K562 (cell line): ENCODE data around the gene FGF2. TPM values are rescaled to one million over a fixed set of nuclear protein-coding genes. Genes with fewer than 3 reads are reported as not detected.

Experiments used
- ATAC-seq: fragments of 200-7000 bp; cut with Tn5 transposase; 3 replicates; pipeline ENCODE4 v1.9.1; 2020; ENCODE audit warnings: moderate library complexity
- BruUV-seq: library from RNA; stranded (reverse); fragments of 400-500 nt; replicated peaks from 2 replicates; lab custom pipeline; 2021; lab: Mats Ljungman, UMichigan
- CTCF ChIA-PET: fragments of 300-600 bp; formaldehyde crosslinking; extraction: SDS; loops from one replicate; lab custom pipeline; 2021; ENCODE audit warnings: low intra/inter-chr PET ratio; lab: Yijun Ruan, JAX
- POLR2A ChIA-PET: fragments of 300-600, 350-650 bp; sonication (Branson Sonifier 250); formaldehyde crosslinking; extraction: SDS; loops from one replicate; lab custom pipeline; 2021; ENCODE audit warnings: antibody characterized with exemption, inconsistent platforms; lab: Yijun Ruan, JAX
- DNase-seq, 4 experiments: peaks; one replicate each; pipeline versions ENCODE4 v3.0.0 to v3.0.0-alpha.2; 2011 to 2018; ENCODE audit warnings: low spot score in 3 of 4, mixed read lengths in 3 of 4; ENCODE audit errors: extremely low read depth in 1 of 4
- FAIRE-seq: peaks from 2 replicates; lab custom pipeline; 2011; peaks lifted over from hg19 to GRCh38; lab: Jason Lieb, UNC
- H2AFZ ChIP-seq: 2 replicates; pipeline ENCODE4 v1.6.0; 2011; ENCODE audit warnings: low read depth, low read length, control low read depth, inconsistent platforms
- H3K27ac ChIP-seq: fragments of 200-600 bp; 3 replicates; pipeline ENCODE4 v1.8.0; 2011; ENCODE audit warnings: low read depth, mild to moderate bottlenecking, control low read depth, inconsistent platforms, low read length, moderate library complexity, mixed read lengths; ENCODE audit errors: extremely low read depth
- H3K27me3 ChIP-seq, 2 experiments: fragments of 300-600 bp in 1 of 2; 2 replicates in 1 of 2; 3 replicates in 1 of 2; pipeline versions ENCODE4 v1.6.0 to v1.8.0; 2011; ENCODE audit warnings: inconsistent platforms in 2 of 2, low read length in 2 of 2, mild to moderate bottlenecking in 1 of 2, mixed read lengths in 1 of 2, moderate library complexity in 1 of 2; ENCODE audit not compliant: control insufficient read depth in 2 of 2, insufficient read depth in 2 of 2
- H3K36me3 ChIP-seq: fragments of 300-600 bp; 3 replicates; pipeline ENCODE4 v1.8.0; 2011; ENCODE audit warnings: mild to moderate bottlenecking, low read length, inconsistent platforms; ENCODE audit not compliant: control insufficient read depth, insufficient read depth
- H3K4me1 ChIP-seq, 2 experiments: fragments of 200-600 bp in 1 of 2; replicated peaks in 1 of 2; 2 replicates in 1 of 2; 3 replicates in 1 of 2; pipeline versions ENCODE4 v1.5.1 to v1.8.0; 2011; ENCODE audit warnings: inconsistent platforms in 2 of 2, low read length in 2 of 2, mild to moderate bottlenecking in 1 of 2, mixed read lengths in 1 of 2, moderate library complexity in 1 of 2; ENCODE audit not compliant: control insufficient read depth in 2 of 2, insufficient read depth in 2 of 2
- H3K4me2 ChIP-seq: 2 replicates; pipeline ENCODE4 v1.6.1; 2011; ENCODE audit warnings: low read length, control low read depth, inconsistent platforms, mixed read lengths; ENCODE audit not compliant: insufficient read depth
- H3K4me3 ChIP-seq: fragments of 200-600 bp; sonication (generic), shearing (Covaris generic); 2 replicates; pipeline ENCODE4 v1.5.1; 2016; ENCODE audit warnings: control low read depth, inconsistent platforms
- H3K79me2 ChIP-seq: fragments of 200-600 bp; 3 replicates; pipeline ENCODE4 v1.8.0; 2011; ENCODE audit warnings: low read length, inconsistent platforms; ENCODE audit not compliant: control insufficient read depth, insufficient read depth
- H3K9ac ChIP-seq, 2 experiments: 2 replicates each; pipeline versions ENCODE4 v1.6.0 to v1.6.1; 2011; ENCODE audit warnings: low read depth in 2 of 2, low read length in 2 of 2, control low read depth in 1 of 2, inconsistent platforms in 1 of 2, mild to moderate bottlenecking in 1 of 2, mixed read lengths in 1 of 2; ENCODE audit not compliant: insufficient read depth in 1 of 2
- H3K9me1 ChIP-seq: one replicate; pipeline ENCODE4 v1.6.0; 2011; ENCODE audit warnings: inconsistent platforms, mild to moderate bottlenecking, low read length, moderate library complexity; ENCODE audit not compliant: control insufficient read depth, insufficient read depth
- H3K9me3 ChIP-seq: replicated peaks from 2 replicates; pipeline ENCODE4 v1.5.1; 2011; ENCODE audit warnings: low read depth, low read length, inconsistent platforms; ENCODE audit not compliant: control insufficient read depth, insufficient read depth
- H4K20me1 ChIP-seq: replicated peaks from 2 replicates; pipeline ENCODE4 v1.6.1; 2011; ENCODE audit warnings: low read length, inconsistent platforms, mixed read lengths; ENCODE audit not compliant: control insufficient read depth, insufficient read depth
- ARID1B ChIP-seq: fragments of 450-650 bp; IDR thresholded peaks from 2 replicates; pipeline ENCODE4 v1.6.1; 2016; ENCODE audit warnings: antibody characterized with exemption, mild to moderate bottlenecking, inconsistent platforms
- HNRNPUL1 ChIP-seq: fragments of 200-400 bp; formaldehyde crosslinking; IDR thresholded peaks from 2 replicates; pipeline ENCODE4 v1.6.1; 2017; ENCODE audit warnings: low read length
- KAT7 ChIP-seq: sonication (generic); formaldehyde crosslinking; IDR thresholded peaks from 2 replicates; pipeline ENCODE4 v1.8.0; 2022; ENCODE audit warnings: missing genetic modification reagents, mild to moderate bottlenecking, borderline replicate concordance
- MAFF ChIP-seq: IDR thresholded peaks from 2 replicates; pipeline ENCODE4 v1.6.1; 2012; ENCODE audit warnings: low read length, improper control_type of control experiment
- RAD21 ChIP-seq, 2 experiments: fragments of 250-450 bp in 1 of 2; fragments of 450-650 bp in 1 of 2; sonication (Bioruptor Pico) in 1 of 2; formaldehyde crosslinking in 1 of 2; IDR thresholded peaks in 1 of 2; conservative IDR thresholded peaks in 1 of 2; 2 replicates each; pipeline versions ENCODE4 v1.4.0 to v1.8.0; 2020 to 2022; ENCODE audit warnings: mild to moderate bottlenecking in 2 of 2, moderate library complexity in 1 of 2
- TBL1XR1 ChIP-seq, 2 experiments: IDR thresholded peaks; 2 replicates each; pipeline ENCODE4 v1.6.1; 2012; ENCODE audit warnings: improper control_type of control experiment in 2 of 2, low read length in 2 of 2, mild to moderate bottlenecking in 1 of 2
- YY1 ChIP-seq, 3 experiments: IDR thresholded peaks; 2 replicates each; pipeline ENCODE4 v1.6.1; 2011; ENCODE audit warnings: low read length in 2 of 3, mild to moderate bottlenecking in 2 of 3, moderate library complexity in 2 of 3, borderline replicate concordance in 1 of 3, control low read depth in 1 of 3, low read depth in 1 of 3; ENCODE audit not compliant: insufficient read depth in 3 of 3, insufficient replicate concordance in 2 of 3, control insufficient read depth in 1 of 3, insufficient read length in 1 of 3; ENCODE audit errors: extremely low read depth in 1 of 3
- ZNF589 ChIP-seq: fragments of 200-800 bp; sonication (Bioruptor generic); IDR thresholded peaks from 2 replicates; pipeline ENCODE4 v1.6.1; 2016; ENCODE audit warnings: low read depth, missing genetic modification characterization, missing compliant biosample characterization
- WGBS: fragments of 100-300 bp; shearing (Covaris generic); methylation state at CpG from one replicate; pipeline ENCODE4 v1.1.6; 2016; ENCODE audit warnings: low coverage, mixed read lengths; ENCODE audit not compliant: insufficient coverage; ENCODE audit errors: missing lambda C conversion rate; 5-methylcytosine and 5-hydroxymethylcytosine counted together
- in situ Hi-C: fragments of 300-500 bp; cut with MboI; formaldehyde crosslinking; loops from 4 replicates; pipeline ENCODE4 v1.15.0; 2018; ENCODE audit warnings: inconsistent platforms, mixed read lengths
- intact Hi-C: fragments of 100-400 bp; cut with micrococcal nuclease; formaldehyde crosslinking; loops from 2 replicates; pipeline ENCODE4 v1.14.2; 2022
- polyA plus RNA-seq, 8 experiments: library from polyadenylated mRNA; depleted of rRNA in 4 of 8; stranded (reverse) in 5 of 8; unstranded in 3 of 8; fragments of >200 nt; fragmentation: Nextera tagmentation in 2 of 8; fragmentation: Illumina TruSeq in 1 of 8; extraction: Ambion mirVana in 2 of 8; extraction: Trizol in 1 of 8; gene quantifications; 2 replicates each; pipeline versions ENCODE4 v1.2.1 to v1.2.3, GENCODE V29; 2011 to 2014; ENCODE audit warnings: inconsistent platforms in 1 of 8, missing spikeins in 1 of 8
- total RNA-seq, 7 experiments: library from RNA; depleted of rRNA in 6 of 7; stranded (reverse); fragments of >200 nt in 6 of 7; fragmentation: Illumina TruSeq in 2 of 7; extraction: Trizol in 2 of 7; gene quantifications; 2 replicates each; pipeline versions ENCODE4 v1.2.1 to v1.2.3, GENCODE V29; 2011 to 2021; ENCODE audit warnings: low replicate concordance in 1 of 7

FGF2 gene
- total and polyA plus RNA-seq, 9 of the 15 experiments (the other 6 are each of a cell fraction or from before 2014, with no cell fraction given): 2.5 to 19.4 (median 9.2) TPM

GRCh38 chr4:122824616-122825015, 2.0 kb upstream of the FGF2 start (continued):
- no peak for TF ChIP-seq RAD21 (CRISPR knock-in tag; conservative IDR thresholded peaks at IDR 0.05 in 1 of 2, IDR thresholded peaks at IDR 0.05 in 1 of 2)
- peak; percentile 69 for TF ChIP-seq ARID1B

DNA sequence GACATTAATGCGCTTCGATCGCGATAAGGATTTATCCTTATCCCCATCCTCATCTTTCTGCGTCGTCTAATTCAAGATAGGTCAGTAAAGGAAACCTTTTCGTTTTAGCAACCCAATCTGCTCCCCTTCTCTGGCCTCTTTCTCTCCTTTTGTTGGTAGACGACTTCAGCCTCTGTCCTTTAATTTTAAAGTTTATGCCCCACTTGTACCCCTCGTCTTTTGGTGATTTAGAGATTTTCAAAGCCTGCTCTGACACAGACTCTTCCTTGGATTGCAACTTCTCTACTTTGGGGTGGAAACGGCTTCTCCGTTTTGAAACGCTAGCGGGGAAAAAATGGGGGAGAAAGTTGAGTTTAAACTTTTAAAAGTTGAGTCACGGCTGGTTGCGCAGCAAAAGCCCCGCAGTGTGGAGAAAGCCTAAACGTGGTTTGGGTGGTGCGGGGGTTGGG, 528 bp upstream of the FGF2 start:
- ChIA-PET CTCF (no interaction called here), POLR2A (no interaction called here)
- H3K27me3 ChIP-seq: no peaks in the 10 kb centered on the region
- BruUV-seq: no TSS peak
- peak overlapping the region; percentile 64 to 83; a peak in 3 of 4 replicates for H3K9ac ChIP-seq
- H3K9me3 ChIP-seq: no peaks in the 10 kb centered on the region
- H3K27ac ChIP-seq: peak overlapping the region; percentile 68; the same call in 2 of the 3 replicates
- peak overlapping the region; percentile 70 for H3K4me3 ChIP-seq
- peak overlapping the region; percentile 45 for H3K4me2 ChIP-seq
- FAIRE-seq: no peak
- peaks cover 40% of the 10 kb centered on the region for H3K79me2 ChIP-seq
- H3K9me1 ChIP-seq: no peaks in the 10 kb centered on the region
- no peaks in the 10 kb centered on the region for H4K20me1 ChIP-seq
- no peak for TF ChIP-seq TBL1XR1 (IDR thresholded peaks at IDR 0.05; ENCODE audit: low read length in 2 of 2)
- no peak for TF ChIP-seq HNRNPUL1
- TF ChIP-seq YY1 (IDR thresholded peaks at IDR 0.05; ENCODE audit: borderline replicate concordance in 1 of 3, control insufficient read depth in 1 of 3, extremely low read depth in 1 of 3, insufficient read depth in 3 of 3, insufficient read length in 1 of 3, insufficient replicate concordance in 2 of 3, low read depth in 1 of 3, low read length in 2 of 3): peak in 1 of 3 experiments; percentile 11
- no peak for TF ChIP-seq MAFF
- 0 out of 2 replicates have a peak, but pooled peaks have one; percentile 34 for TF ChIP-seq ZNF589 (CRISPR knock-in tag)
- no peak for TF ChIP-seq KAT7 (CRISPR knock-in tag)
- DNase-seq: no peak
- peaks cover 8 to 21% of the 10 kb centered on the region in 2 experiments; a peak in 4 of 5 replicates for H3K4me1 ChIP-seq
- 32% methylated on average over 16 of the region's 18 CpGs for WGBS
- in situ Hi-C loops: no loop called here
- ATAC-seq: no peak
- peak overlapping the region; percentile 92 for H2AFZ ChIP-seq
- H3K36me3 ChIP-seq: no peaks in the 10 kb centered on the region
- intact Hi-C loops: loop anchor here (2.0 to 5.0 kb wide), 2 partner anchors 61 to 224 kb away; no protein-coding TSS in a partner anchor
